Neural cell (in vitro differentiated cells): ENCODE measurements around the gene SH3RF3.

ENCODE experiments used
- CTCF ChIP-seq: fragments of 450-650 bp; IDR thresholded peaks from 2 replicates; pipeline ENCODE4 v1.5.1; 2014; ENCODE audit warnings: antibody characterized with exemption, mild to moderate bottlenecking, moderate library complexity; ENCODE audit not compliant: poor library complexity, severe bottlenecking
- EP300 ChIP-seq: fragments of 450-650 bp; conservative IDR thresholded peaks from 2 replicates; pipeline ENCODE4 v1.6.1; 2014; ENCODE audit warnings: antibody characterized with exemption, mild to moderate bottlenecking, moderate library complexity; ENCODE audit not compliant: poor library complexity, severe bottlenecking
- EZH2 ChIP-seq: fragments of 200-600, 300-800 bp; shearing (Covaris generic), sonication (generic); IDR thresholded peaks from 2 replicates; pipeline ENCODE4 v1.6.1; 2014; ENCODE audit warnings: antibody characterized with exemption, low read length, borderline replicate concordance, mild to moderate bottlenecking; ENCODE audit not compliant: insufficient read depth, poor library complexity, severe bottlenecking
- MXI1 ChIP-seq: fragments of 450-650 bp; conservative IDR thresholded peaks from 2 replicates; pipeline ENCODE4 v1.6.1; 2014; ENCODE audit warnings: antibody characterized with exemption, mild to moderate bottlenecking; ENCODE audit not compliant: poor library complexity, severe bottlenecking
- POLR2AphosphoS5 ChIP-seq: IDR thresholded peaks from 2 replicates; pipeline ENCODE4 v1.6.1; 2012
- RAD21 ChIP-seq: fragments of 450-650 bp; conservative IDR thresholded peaks from 2 replicates; pipeline ENCODE4 v1.6.1; 2014; ENCODE audit warnings: antibody characterized with exemption, mild to moderate bottlenecking, moderate library complexity
- REST ChIP-seq: IDR thresholded peaks from 2 replicates; pipeline ENCODE4 v1.6.1; 2012; ENCODE audit warnings: borderline replicate concordance
- SMC3 ChIP-seq: fragments of 450-650 bp; conservative IDR thresholded peaks from 2 replicates; pipeline ENCODE4 v1.6.1; 2014; ENCODE audit warnings: antibody characterized with exemption, mild to moderate bottlenecking, moderate library complexity; ENCODE audit not compliant: poor library complexity
- TAF1 ChIP-seq: IDR thresholded peaks from 2 replicates; pipeline ENCODE4 v1.6.1; 2012; ENCODE audit warnings: low read depth

- TF ChIP-seq CTCF (no peak), REST (no peak), RAD21 (no peak), SMC3 (no peak), EP300 (no peak), POLR2AphosphoS5 (no peak), MXI1 (no peak), EZH2 (no peak), TAF1 (no peak)
These were observed 327.8 kb downstream of the SH3RF3 start for GRCh38 chr2:109456776-109457175.
